IPS-NIHi7 (cell line): ENCODE results near the gene SOCS1.

Source experiments
- DNase-seq: peaks from one replicate; pipeline ENCODE4 v3.0.0; 2012; ENCODE audit warnings: mixed read lengths; ENCODE audit errors: extremely low spot score

Gene SOCS1

GRCh38 chr16:11260596-11260966 is 4.6 kb upstream of the SOCS1 start:
- DNase-seq: no peak

- DNase-seq: no peak
Measured at GRCh38 chr16:11259655-11260595, 3.9 kb upstream of the SOCS1 start.

GRCh38 chr16:11258553-11259492 is 2.8 kb upstream of the SOCS1 start:
- no peak for DNase-seq

GRCh38 chr16:11257131-11257938 is 1.3 kb upstream of the SOCS1 start:
- peak; percentile 88 for DNase-seq

GRCh38 chr16:11256661-11257130 is 692 bp upstream of the SOCS1 start:
- DNase-seq: peak; percentile 57

- DNase-seq: no peak
Measured at GRCh38 chr16:11254913-11255736, 879 bp downstream of the SOCS1 start.

GRCh38 chr16:11253995-11254912 is 1.8 kb downstream of the SOCS1 start:
- DNase-seq: no peak

GRCh38 chr16:11253009-11253994 is 2.7 kb downstream of the SOCS1 start:
- DNase-seq: no peak

GRCh38 chr16:11252482-11252931 is 3.5 kb downstream of the SOCS1 start:
- no peak for DNase-seq

GRCh38 chr16:11251525-11252481 is 4.2 kb downstream of the SOCS1 start:
- no peak for DNase-seq

GRCh38 chr16:11250786-11251524 is 5.0 kb downstream of the SOCS1 start:
- no peak for DNase-seq

- peak; percentile 51 for DNase-seq
Measured at GRCh38 chr16:11250091-11250785, 5.8 kb downstream of the SOCS1 start.

- no peak for DNase-seq
Measured at GRCh38 chr16:11249233-11250061, 6.6 kb downstream of the SOCS1 start.

GRCh38 chr16:11248133-11248532 is 7.9 kb downstream of the SOCS1 start:
- no peak for DNase-seq

- DNase-seq: no peak
Measured at GRCh38 chr16:11245988-11246387, 10.0 kb downstream of the SOCS1 start.
